NCI-H446 treated with DMSO at 0.1 percent for 48 hours (cell line): ENCODE measurements around the gene INO80B.
A peak's percentile ranks its signal among the peaks of the same experiment; 100 is the strongest.

Experiments used
- DNase-seq: peaks from one replicate; lab custom pipeline; 2025; lab: John Stamatoyannopoulos, UW

The INO80B gene

GRCh38 chr2:74502147-74502719 is 47.3 kb downstream of the INO80B start:
- DNase-seq = no peak

GRCh38 chr2:74502720-74503505 is 48.0 kb downstream of the INO80B start:
- DNase-seq = no peak

GRCh38 chr2:74503506-74504475 is 48.9 kb downstream of the INO80B start:
- no peak for DNase-seq

- DNase-seq = no peak
Measured at GRCh38 chr2:74504591-74504990, 49.7 kb downstream of the INO80B start.

- no peak for DNase-seq
Measured at GRCh38 chr2:74505448-74506246, 50.8 kb downstream of the INO80B start.

- DNase-seq = peak; percentile 91
Measured at GRCh38 chr2:74507145-74507925, 52.4 kb downstream of the INO80B start, which contains the start of gene PCGF1. Gene PCGF1 (minus strand): TSS chr2:74507695. CDS start chr2:74507668, 27 bp downstream.
